Measurements from ENCODE around the gene SEPTIN10.

Gene SEPTIN10

DNA sequence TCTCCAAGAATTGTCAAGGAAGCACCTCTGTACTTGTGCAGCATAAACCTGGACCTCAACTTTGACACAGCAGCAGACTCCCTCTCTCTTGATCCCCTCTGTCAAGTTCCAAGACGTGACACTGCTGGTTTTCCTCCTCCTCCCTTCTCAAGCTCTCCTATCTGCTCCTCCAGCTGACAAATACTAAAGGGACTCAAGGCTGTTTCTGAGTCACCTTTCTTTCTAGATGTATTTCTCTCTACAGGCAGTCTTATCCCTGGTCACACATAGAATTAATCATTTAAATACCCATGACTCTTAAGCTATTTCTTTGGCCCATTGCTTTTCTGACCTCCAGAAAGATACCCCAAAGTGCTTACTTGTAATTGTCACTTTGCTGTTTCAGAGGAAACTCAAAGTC lies 53.5 kb downstream of the SEPTIN10 start:
- no peak for TF ChIP-seq CTCF (IDR thresholded peaks at IDR 0.05; ENCODE audit: insufficient read depth, low read length, poor library complexity, severe bottlenecking)
- H3K27me3 ChIP-seq (replicated peaks; ENCODE audit: control insufficient read depth, insufficient read depth, low read length): no peaks in the 10 kb centered on the region
- DNase-seq (ENCODE audit: extremely low read depth, insufficient read length): no peak
- H3K36me3 ChIP-seq (ENCODE audit: control insufficient read depth, insufficient read depth, low read length): no peaks in the 10 kb centered on the region
- H3K4me3 ChIP-seq (replicated peaks; ENCODE audit: low read depth, low read length): no peak overlapping the region

DNA sequence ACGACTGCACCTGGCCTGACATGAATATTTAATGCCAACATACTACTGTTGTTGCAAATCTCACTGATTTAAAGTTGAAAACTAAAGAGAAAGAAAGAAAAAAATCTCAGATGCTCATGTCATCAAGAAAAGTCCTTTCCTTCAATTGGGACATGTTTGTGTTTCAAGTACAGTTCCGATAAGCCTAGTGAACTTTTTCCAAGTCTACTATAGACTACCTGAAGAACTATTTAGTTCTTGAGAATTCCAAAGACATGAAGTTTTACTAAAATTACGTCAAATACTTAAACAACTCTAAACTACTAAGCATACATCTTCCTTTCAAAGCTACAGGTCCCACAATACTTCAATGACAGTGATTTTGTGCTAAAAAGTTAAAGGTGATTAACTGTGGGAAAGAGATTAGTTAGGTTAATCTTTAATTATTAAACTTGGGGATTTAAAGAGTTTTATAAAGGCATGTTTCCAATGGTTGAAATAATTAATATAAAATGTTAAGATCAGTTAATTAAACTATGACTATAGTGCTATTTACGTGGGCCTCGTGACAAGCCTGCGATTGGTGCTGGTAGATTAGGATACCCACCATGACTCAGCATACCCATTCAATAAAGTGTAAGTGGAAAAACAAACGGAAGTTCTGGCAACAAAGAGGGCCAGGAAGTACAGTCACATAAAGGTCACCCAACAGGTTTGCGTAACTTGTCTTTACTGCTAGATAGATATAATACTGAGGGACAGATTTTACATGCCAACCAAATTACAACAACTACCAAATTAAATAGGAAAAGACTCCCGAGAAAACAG lies 55.5 kb downstream of the SEPTIN10 start:
- no peak for DNase-seq (ENCODE audit: extremely low read depth, insufficient read length)
- no peaks in the 10 kb centered on the region for H3K27me3 ChIP-seq (replicated peaks; ENCODE audit: control insufficient read depth, insufficient read depth, low read length)
- H3K4me3 ChIP-seq (replicated peaks; ENCODE audit: low read depth, low read length): no peak overlapping the region
- no peak for TF ChIP-seq CTCF (IDR thresholded peaks at IDR 0.05; ENCODE audit: insufficient read depth, low read length, poor library complexity, severe bottlenecking)
- no peaks in the 10 kb centered on the region for H3K36me3 ChIP-seq (ENCODE audit: control insufficient read depth, insufficient read depth, low read length)

DNA sequence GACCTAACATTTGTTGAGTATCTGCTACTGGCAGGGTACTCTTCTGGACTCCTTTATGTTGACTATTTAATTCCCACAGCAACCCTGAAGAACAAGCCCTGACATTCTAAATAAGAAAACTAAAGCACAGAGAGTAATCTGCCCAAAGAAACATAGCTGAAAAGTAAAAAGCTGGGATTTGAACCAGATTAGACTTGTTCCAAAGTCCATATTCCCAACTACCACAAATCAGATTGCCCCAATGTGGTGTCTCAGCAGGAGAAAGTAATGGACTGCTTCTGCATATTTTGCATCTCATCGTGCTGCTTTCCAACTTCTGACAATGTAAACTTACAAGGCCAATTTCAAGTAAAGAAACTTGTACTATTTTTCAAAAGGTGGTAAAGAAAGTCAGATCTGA lies 56.5 kb downstream of the SEPTIN10 start:
- H3K36me3 ChIP-seq (ENCODE audit: control insufficient read depth, insufficient read depth, low read length): no peaks in the 10 kb centered on the region
- H3K27me3 ChIP-seq (replicated peaks; ENCODE audit: control insufficient read depth, insufficient read depth, low read length): no peaks in the 10 kb centered on the region
- no peak overlapping the region for H3K4me3 ChIP-seq (replicated peaks; ENCODE audit: low read depth, low read length)
- DNase-seq (ENCODE audit: extremely low read depth, insufficient read length): no peak
- TF ChIP-seq CTCF (IDR thresholded peaks at IDR 0.05; ENCODE audit: insufficient read depth, low read length, poor library complexity, severe bottlenecking): no peak

GRCh38 chr2:109555346-109555900 lies 58.3 kb downstream of the SEPTIN10 start:
- no peaks in the 10 kb centered on the region for H3K27me3 ChIP-seq (replicated peaks; ENCODE audit: control insufficient read depth, insufficient read depth, low read length)
- no peak for DNase-seq (ENCODE audit: extremely low read depth, insufficient read length)
- H3K36me3 ChIP-seq (ENCODE audit: control insufficient read depth, insufficient read depth, low read length): no peaks in the 10 kb centered on the region
- no peak overlapping the region for H3K4me3 ChIP-seq (replicated peaks; ENCODE audit: low read depth, low read length)
- no peak for TF ChIP-seq CTCF (IDR thresholded peaks at IDR 0.05; ENCODE audit: insufficient read depth, low read length, poor library complexity, severe bottlenecking)

- DNase-seq (ENCODE audit: extremely low read depth, insufficient read length): no peak
- no peak for TF ChIP-seq CTCF (IDR thresholded peaks at IDR 0.05; ENCODE audit: insufficient read depth, low read length, poor library complexity, severe bottlenecking)
- no peaks in the 10 kb centered on the region for H3K36me3 ChIP-seq (ENCODE audit: control insufficient read depth, insufficient read depth, low read length)
Measured at GRCh38 chr2:109554758-109555157, 59.0 kb downstream of the SEPTIN10 start.

More at GRCh38 chr2:109554758-109555157, 59.0 kb downstream of the SEPTIN10 start:
- Histone ChIP-seq H3K4me3 (replicated peaks; ENCODE audit: low read depth, low read length) (no peak overlapping the region), H3K27me3 (replicated peaks; ENCODE audit: control insufficient read depth, insufficient read depth, low read length) (no peaks in the 10 kb centered on the region)

Data from GM06990 (cell line).